ENCODE data around the gene TNFRSF4.

The TNFRSF4 gene

DNA sequence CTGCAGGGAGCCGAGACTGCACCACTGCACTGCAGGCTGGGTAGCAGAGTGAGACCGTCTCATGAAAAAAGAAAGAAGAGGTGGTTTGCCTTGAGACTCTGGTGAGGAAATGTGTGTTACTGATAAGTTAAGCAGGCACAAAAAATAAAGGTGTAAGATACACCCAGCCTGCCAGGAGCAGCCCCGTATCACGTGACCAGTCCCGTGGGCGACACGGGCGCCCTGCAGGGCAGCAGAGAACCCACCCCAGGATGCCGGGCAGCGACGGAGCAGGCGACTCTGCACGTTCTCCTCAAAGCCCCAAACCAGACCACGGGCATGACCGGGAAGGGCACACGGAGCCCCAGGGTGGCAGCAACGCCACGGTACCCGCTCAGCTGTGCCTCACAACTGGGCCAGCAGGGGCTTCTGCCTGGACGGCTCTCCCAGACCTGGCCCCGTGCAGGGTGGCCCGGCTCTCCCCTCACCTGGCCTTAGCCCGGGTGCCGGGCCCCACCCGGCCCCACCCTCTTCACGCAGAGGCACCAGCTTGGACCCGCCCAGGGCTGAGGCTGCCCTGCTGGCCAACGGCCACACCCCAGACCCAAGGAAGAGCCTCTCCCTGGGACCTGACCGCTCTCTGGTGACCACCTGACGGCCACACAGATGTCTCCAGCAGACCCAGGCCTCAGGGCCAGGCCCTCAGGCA, 8.1 kb upstream of the TNFRSF4 start:
- TF ChIP-seq, protein P1, sequence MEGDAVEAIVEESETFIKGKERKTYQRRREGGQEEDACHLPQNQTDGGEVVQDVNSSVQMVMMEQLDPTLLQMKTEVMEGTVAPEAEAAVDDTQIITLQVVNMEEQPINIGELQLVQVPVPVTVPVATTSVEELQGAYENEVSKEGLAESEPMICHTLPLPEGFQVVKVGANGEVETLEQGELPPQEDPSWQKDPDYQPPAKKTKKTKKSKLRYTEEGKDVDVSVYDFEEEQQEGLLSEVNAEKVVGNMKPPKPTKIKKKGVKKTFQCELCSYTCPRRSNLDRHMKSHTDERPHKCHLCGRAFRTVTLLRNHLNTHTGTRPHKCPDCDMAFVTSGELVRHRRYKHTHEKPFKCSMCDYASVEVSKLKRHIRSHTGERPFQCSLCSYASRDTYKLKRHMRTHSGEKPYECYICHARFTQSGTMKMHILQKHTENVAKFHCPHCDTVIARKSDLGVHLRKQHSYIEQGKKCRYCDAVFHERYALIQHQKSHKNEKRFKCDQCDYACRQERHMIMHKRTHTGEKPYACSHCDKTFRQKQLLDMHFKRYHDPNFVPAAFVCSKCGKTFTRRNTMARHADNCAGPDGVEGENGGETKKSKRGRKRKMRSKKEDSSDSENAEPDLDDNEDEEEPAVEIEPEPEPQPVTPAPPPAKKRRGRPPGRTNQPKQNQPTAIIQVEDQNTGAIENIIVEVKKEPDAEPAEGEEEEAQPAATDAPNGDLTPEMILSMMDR (conservative IDR thresholded peaks at IDR 0.05; ENCODE audit: low read depth, low read length), result no peak

DNA sequence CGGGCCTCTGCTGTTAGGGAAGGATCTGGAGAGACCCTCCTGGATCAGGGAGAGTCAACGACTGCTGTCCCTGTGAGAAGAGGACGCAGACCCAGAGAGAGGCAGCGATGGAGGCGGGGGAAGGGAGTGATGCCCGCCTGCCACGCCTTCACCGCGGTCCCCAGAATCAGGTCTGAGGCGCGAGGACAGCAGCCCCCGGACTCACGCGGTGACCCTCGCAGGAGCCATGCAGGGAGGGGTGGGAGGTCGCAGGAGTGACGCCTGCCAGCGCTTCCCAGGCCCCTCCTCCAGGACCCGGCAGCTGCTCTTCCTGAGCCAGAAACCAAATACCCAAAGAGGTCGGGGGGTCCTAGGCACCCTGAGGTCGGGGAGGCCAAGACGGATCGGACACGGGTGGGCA, 6.2 kb upstream of the TNFRSF4 start:
- H3K4me3 ChIP-seq (ENCODE audit: low read length), result no peak overlapping the region
- TF ChIP-seq, protein P1 (conservative IDR thresholded peaks at IDR 0.05; ENCODE audit: low read depth, low read length), result no peak
- no peak for DNase-seq (ENCODE audit: low read depth)

More for the DNA sequence above, 8.1 kb upstream of the TNFRSF4 start:
- H3K4me3 ChIP-seq (ENCODE audit: low read length), result no peak overlapping the region
- DNase-seq (ENCODE audit: low read depth), result no peak

DNA sequence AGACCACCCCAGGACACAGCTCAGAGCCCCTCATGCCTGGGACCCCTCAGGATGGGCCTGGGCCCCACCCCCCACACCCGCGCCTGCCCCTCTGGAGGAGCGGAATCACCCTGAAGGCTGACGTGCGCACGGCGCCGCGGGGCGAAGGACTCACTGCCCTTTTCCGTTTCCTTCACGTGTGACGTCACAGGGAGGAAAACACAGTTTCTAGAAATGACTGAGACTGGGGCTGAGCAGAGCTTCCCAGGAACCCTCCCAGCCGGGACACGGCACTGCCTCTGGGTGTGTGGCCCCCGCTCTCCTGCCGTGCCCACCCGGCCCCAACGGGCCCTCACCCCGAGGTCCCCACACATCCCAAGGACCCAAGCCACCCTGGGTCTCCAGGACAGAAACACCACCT, 5.4 kb upstream of the TNFRSF4 start:
- H3K4me3 ChIP-seq (ENCODE audit: low read length), result no peak overlapping the region
- TF ChIP-seq, protein P1 (conservative IDR thresholded peaks at IDR 0.05; ENCODE audit: low read depth, low read length), result no peak
- no peak for DNase-seq (ENCODE audit: low read depth)

DNA sequence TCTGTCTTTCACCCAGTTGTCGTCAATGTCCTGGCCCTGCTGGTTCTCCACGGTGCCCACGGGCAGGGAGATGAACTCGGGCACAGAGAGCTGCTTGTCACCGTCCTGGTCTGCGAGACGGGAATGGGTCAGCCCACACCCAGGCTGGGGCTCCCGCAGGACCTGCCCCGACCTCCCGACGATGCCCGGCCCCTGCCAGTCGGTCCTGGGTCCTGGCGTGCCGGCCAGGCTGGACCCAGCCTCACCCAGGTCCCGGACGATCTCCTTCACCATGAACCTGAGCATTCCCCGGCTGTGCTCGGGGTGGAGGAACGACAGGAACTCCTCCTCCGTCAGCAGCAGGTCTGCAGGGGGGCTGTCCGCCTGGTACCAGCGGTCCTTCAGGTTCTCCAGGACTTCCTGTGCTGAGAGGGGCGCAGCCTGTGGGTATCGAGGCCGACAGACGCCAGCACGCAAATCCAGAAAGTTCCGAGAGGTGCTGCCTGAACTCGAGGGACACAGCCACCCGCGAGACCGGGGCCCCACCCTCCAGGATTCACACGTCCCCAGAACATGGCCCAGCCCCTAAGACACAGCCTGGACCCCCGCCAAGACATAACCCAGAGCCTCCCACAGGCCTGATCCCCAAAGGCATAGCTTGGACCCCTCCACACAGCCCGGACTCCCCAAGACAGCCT, 4.7 kb upstream of the TNFRSF4 start:
- H3K4me3 ChIP-seq (ENCODE audit: low read length), result no peak overlapping the region
- TF ChIP-seq, protein P1 (conservative IDR thresholded peaks at IDR 0.05; ENCODE audit: low read depth, low read length), result no peak
- DNase-seq (ENCODE audit: low read depth), result no peak

DNA sequence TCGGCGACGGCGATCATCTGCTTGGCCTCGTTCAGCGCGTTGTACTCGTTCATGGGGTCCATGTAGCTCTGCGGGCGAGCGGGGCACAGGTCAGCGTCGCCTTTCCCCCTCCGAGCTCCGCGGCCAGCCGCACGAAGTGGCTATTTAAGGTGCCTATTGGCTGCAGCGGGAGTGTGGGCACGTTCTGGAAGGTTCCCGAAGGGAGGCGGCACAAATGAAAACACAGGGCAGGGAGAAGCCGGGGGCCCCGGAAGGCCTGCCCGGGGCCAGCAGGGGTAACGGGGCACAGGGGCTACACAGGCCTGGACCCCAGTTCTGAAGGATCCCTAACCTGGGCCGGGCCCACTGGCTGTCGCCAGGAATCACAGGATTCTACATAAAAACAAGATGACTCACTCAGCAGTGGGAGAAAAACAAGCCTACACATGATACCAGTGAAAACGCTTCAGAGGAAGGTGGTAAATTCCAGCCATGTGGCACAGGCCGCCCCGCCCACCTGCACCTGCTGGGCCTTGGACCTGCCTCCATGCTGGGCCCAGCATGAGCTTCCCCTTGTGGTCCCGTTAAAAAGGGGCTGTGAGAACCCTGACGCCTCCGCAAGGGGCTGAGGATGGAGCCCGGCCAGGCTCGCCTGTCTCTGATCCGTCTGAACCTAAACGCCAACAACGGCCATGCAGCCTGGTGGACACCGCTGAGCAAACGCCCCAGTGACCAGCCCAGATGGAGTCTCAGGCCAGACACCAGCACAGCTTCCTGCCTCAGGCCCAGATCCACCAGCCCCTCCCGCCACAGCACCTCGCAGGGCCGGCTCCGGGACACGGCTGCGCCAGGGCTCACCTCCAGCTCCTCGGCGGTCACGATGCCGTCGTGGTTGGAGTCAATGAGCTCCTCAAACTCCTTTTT, 3.9 kb upstream of the TNFRSF4 start:
- TF ChIP-seq, protein P1 (conservative IDR thresholded peaks at IDR 0.05; ENCODE audit: low read depth, low read length), result no peak
- peak; percentile 22 for DNase-seq (ENCODE audit: low read depth)
- H3K4me3 ChIP-seq (ENCODE audit: low read length), result no peak overlapping the region

DNA sequence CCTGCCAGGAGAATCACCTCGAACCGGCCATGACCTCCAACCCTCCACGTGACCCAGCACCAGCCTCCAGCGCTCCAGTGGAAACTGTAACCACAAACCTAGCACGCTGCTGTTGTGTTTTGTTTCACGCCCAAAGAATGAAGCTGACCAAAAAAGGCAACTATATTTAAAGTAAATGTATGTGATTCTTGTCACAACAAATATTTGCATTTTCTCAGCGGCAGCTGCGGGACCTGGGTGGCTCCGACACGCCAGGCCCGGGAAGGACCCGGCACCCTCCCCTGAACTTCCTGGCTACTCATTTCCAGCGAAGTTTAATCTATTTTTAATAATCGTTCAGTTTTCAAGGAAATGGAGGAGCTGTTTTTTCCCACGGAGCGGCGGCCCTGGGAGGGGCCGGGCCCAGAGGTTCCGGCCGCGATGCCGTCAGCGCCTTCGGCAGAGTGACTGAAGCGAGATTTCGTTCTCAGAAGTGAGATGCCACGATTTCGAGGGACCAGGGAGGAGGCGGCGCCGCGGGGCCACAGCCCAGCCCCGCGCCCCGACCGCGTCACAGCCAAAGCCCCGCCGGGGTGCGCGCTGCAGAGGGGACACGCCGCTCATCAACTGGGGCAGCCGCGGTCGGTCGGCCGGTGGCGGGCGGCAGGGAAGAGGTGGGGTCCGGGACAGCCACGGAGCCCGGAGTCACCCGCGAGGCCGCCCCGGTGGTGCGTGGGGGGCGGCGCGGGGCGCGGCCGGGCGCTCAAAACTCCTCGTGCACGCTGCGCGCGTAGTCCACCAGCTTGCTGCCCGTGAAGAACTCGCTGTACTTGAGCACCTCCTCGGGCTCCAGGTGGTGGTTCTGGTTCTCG, 3.0 kb upstream of the TNFRSF4 start:
- H3K4me3 ChIP-seq (ENCODE audit: low read length), result no peak overlapping the region
- DNase-seq (ENCODE audit: low read depth), result no peak
- TF ChIP-seq, protein P1 (conservative IDR thresholded peaks at IDR 0.05; ENCODE audit: low read depth, low read length), result no peak

Data from retinal pigment epithelial cell (primary cell).